Vagina (tissue), 2 donors: ENCODE data around the gene FBLN7.

ENCODE experiments used
- POLR2A ChIP-seq, 2 donors: fragments of 450-650 bp; IDR thresholded peaks; one replicate each; pipeline ENCODE4 v1.6.1; 2017; ENCODE audit warnings: antibody characterized with exemption in 2 of 2, mild to moderate bottlenecking in 2 of 2, moderate library complexity in 2 of 2
- TF ChIP-seq, protein P1 (sequence below), 3 experiments: fragments of 450-650 bp in 2 of 3; fragments of 200-600 bp in 1 of 3; sonication (generic) in 1 of 3; IDR thresholded peaks; one replicate each; pipeline ENCODE4 v1.5.1; 2017 to 2019; ENCODE audit warnings: antibody characterized with exemption in 3 of 3, mild to moderate bottlenecking in 2 of 3, moderate library complexity in 2 of 3

DNA sequence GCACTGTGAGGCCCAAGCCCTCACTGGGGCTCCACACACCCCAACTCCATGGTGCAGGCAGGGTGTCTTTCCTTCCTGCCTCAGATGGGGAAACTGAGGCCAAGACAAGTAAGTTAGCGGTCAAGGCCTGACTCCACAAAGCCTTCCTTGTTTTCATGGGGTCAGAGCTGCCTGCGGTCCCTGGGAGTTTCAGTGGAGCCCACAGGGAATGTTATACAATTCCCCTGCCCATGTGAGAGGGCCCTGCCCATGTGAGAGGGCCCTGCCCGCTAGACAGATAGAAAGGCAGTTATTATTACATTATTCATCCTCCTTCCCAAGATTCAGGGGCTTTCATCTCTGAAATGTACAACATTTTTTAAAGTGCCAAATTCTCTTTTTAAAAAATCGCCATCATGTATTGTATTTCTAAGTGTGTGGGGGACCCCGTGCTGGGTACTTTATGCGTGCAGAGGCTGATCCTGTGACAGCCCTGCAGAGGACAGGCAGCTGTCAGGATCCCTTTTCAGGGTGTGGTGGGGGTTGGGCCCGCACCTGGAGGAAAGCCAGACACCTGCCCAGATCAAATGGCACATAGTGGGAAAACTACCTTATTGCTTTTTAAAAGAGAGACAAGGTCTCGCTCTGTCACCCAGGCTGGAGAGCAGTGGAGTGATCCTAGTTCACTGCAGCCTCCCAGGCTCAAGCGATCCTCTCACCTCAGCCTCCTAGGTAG is 23.4 kb downstream of the FBLN7 start:
- no peak for TF ChIP-seq POLR2A (IDR thresholded peaks at IDR 0.05)
- TF ChIP-seq, protein P1, sequence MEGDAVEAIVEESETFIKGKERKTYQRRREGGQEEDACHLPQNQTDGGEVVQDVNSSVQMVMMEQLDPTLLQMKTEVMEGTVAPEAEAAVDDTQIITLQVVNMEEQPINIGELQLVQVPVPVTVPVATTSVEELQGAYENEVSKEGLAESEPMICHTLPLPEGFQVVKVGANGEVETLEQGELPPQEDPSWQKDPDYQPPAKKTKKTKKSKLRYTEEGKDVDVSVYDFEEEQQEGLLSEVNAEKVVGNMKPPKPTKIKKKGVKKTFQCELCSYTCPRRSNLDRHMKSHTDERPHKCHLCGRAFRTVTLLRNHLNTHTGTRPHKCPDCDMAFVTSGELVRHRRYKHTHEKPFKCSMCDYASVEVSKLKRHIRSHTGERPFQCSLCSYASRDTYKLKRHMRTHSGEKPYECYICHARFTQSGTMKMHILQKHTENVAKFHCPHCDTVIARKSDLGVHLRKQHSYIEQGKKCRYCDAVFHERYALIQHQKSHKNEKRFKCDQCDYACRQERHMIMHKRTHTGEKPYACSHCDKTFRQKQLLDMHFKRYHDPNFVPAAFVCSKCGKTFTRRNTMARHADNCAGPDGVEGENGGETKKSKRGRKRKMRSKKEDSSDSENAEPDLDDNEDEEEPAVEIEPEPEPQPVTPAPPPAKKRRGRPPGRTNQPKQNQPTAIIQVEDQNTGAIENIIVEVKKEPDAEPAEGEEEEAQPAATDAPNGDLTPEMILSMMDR (IDR thresholded peaks at IDR 0.05) = no peak
